Fibroblast of pulmonary artery (primary cell): Measurements from ENCODE around the gene BRMS1L.
"Not testable (repeated sequence)": the region's sequence is repeated elsewhere in the genome, so short reads cannot be mapped to it uniquely, and the experiment has no call there.

Source experiments
- DNase-seq: peaks from one replicate; pipeline ENCODE4 v3.0.0-alpha.2; 2010; ENCODE audit warnings: low read depth
- H3K4me3 ChIP-seq: replicated peaks from 2 replicates; pipeline ENCODE4 v1.5.1; 2011; ENCODE audit warnings: low read depth, mild to moderate bottlenecking, control low read depth, low read length, moderate library complexity
- CTCF ChIP-seq: IDR thresholded peaks from 2 replicates; pipeline ENCODE4 v1.5.1; 2011; ENCODE audit warnings: mild to moderate bottlenecking, control low read depth, low read length, inconsistent platforms; ENCODE audit errors: missing control alignments

BRMS1L gene

GRCh38 chr14:35825968-35826217, 245 bp upstream of the BRMS1L start:
- peak overlapping the region; percentile 79 for H3K4me3 ChIP-seq
- TF ChIP-seq CTCF = no peak

GRCh38 chr14:35826952-35827416, 846 bp downstream of the BRMS1L start:
- no peak for DNase-seq
- TF ChIP-seq CTCF = no peak
- H3K4me3 ChIP-seq = peak overlapping the region; percentile 79

More at GRCh38 chr14:35825968-35826217, 245 bp upstream of the BRMS1L start:
- no peak for DNase-seq

GRCh38 chr14:35827678-35828472, 1.7 kb downstream of the BRMS1L start:
- DNase-seq = no peak
- TF ChIP-seq CTCF = no peak
- no peak overlapping the region for H3K4me3 ChIP-seq

- DNase-seq = peak; percentile 27
- no peak overlapping the region for H3K4me3 ChIP-seq
- no peak for TF ChIP-seq CTCF
These were observed 3.3 kb downstream of the BRMS1L start for GRCh38 chr14:35829449-35829848.

- H3K4me3 ChIP-seq = no peak overlapping the region
- no peak for DNase-seq
- no peak for TF ChIP-seq CTCF
These were observed 9.3 kb downstream of the BRMS1L start for GRCh38 chr14:35835208-35835982.

GRCh38 chr14:35841704-35842103, 15.6 kb downstream of the BRMS1L start:
- DNase-seq, H3K4me3 ChIP-seq: not testable (repeated sequence)

GRCh38 chr14:35842245-35842644, 16.1 kb downstream of the BRMS1L start:
- not testable (repeated sequence) for H3K4me3 ChIP-seq, DNase-seq

- no peak for TF ChIP-seq CTCF
- H3K4me3 ChIP-seq = no peak overlapping the region
- no peak for DNase-seq
These were observed 18.4 kb downstream of the BRMS1L start for GRCh38 chr14:35844494-35844893.
